Measurements from ENCODE around the gene SAP30L.

- no peak for TF ChIP-seq CTCF (IDR thresholded peaks at IDR 0.05)
- no peak for TF ChIP-seq POLR2AphosphoS5 (IDR thresholded peaks at IDR 0.05)
- TF ChIP-seq POLR2A (IDR thresholded peaks at IDR 0.05; ENCODE audit: low read depth) = no peak
- TF ChIP-seq EP300 (IDR thresholded peaks at IDR 0.05) = no peak
Observed at GRCh38 chr5:154435226-154435625, 10.6 kb upstream of the SAP30L start.
